Mesenchymal stem cell (in vitro differentiated cells and primary cell): Measurements from ENCODE around the gene ATG10.

Experiments used
- DNase-seq: peaks from one replicate; pipeline ENCODE4 v3.0.0-alpha.2; 2013
- H2AFZ ChIP-seq: one replicate; pipeline ENCODE4 v1.6.1; 2013; ENCODE audit warnings: low read depth, mild to moderate bottlenecking, control low read depth, inconsistent platforms, low read length, moderate library complexity
- H2AK5ac ChIP-seq: 2 replicates; pipeline ENCODE4 v1.6.1; 2013; ENCODE audit warnings: low read length, moderate library complexity, mild to moderate bottlenecking, inconsistent platforms; ENCODE audit not compliant: severe bottlenecking
- H2BK120ac ChIP-seq: one replicate; pipeline ENCODE4 v1.6.1; 2013; ENCODE audit warnings: low read depth, mild to moderate bottlenecking, inconsistent platforms, low read length, moderate library complexity
- H2BK12ac ChIP-seq, 2 experiments: one replicate each; pipeline ENCODE4 v1.6.1; 2013; ENCODE audit warnings: inconsistent platforms in 2 of 2, low read length in 2 of 2, mild to moderate bottlenecking in 2 of 2, moderate library complexity in 2 of 2, control low read depth in 1 of 2
- H2BK15ac ChIP-seq: one replicate; pipeline ENCODE4 v1.6.1; 2013; ENCODE audit warnings: mild to moderate bottlenecking, low read depth, inconsistent platforms; ENCODE audit not compliant: poor library complexity, severe bottlenecking
- H2BK5ac ChIP-seq: 2 replicates; pipeline ENCODE4 v1.6.1; 2013; ENCODE audit warnings: low read depth, mild to moderate bottlenecking, low read length, control low read depth, inconsistent platforms; ENCODE audit not compliant: poor library complexity, severe bottlenecking
- H3K14ac ChIP-seq, 2 experiments: one replicate each; pipeline ENCODE4 v1.6.1; 2013; ENCODE audit warnings: inconsistent platforms in 2 of 2, low read length in 2 of 2, control low read depth in 1 of 2, mild to moderate bottlenecking in 1 of 2, moderate library complexity in 1 of 2
- H3K18ac ChIP-seq, 2 experiments: one replicate each; pipeline ENCODE4 v1.6.1; 2013; ENCODE audit warnings: inconsistent platforms in 2 of 2, low read length in 2 of 2, control low read depth in 1 of 2, low read depth in 1 of 2, mild to moderate bottlenecking in 1 of 2
- H3K23ac ChIP-seq, 2 experiments: one replicate each; pipeline ENCODE4 v1.6.1; 2013; ENCODE audit warnings: inconsistent platforms in 2 of 2, low read length in 2 of 2, mild to moderate bottlenecking in 2 of 2, moderate library complexity in 2 of 2, control low read depth in 1 of 2
- H3K27ac ChIP-seq: 2 replicates; pipeline ENCODE4 v1.5.1; 2013; ENCODE audit warnings: mild to moderate bottlenecking, moderate library complexity, low read length, control low read depth, inconsistent platforms; ENCODE audit not compliant: poor library complexity, severe bottlenecking
- H3K27me3 ChIP-seq, 2 experiments: 2 replicates each; pipeline versions ENCODE4 v1.6.1 to v1.7.0; 2013; ENCODE audit warnings: low read length in 2 of 2, mild to moderate bottlenecking in 2 of 2, moderate library complexity in 2 of 2, control low read depth in 1 of 2, inconsistent platforms in 1 of 2; ENCODE audit not compliant: control insufficient read depth in 1 of 2, insufficient read depth in 1 of 2
- H3K36me3 ChIP-seq, 2 experiments: 2 replicates each; pipeline versions ENCODE4 v1.6.1 to v1.7.0; 2013; ENCODE audit warnings: low read length in 2 of 2, control low read depth in 1 of 2, inconsistent platforms in 1 of 2, low read depth in 1 of 2, mild to moderate bottlenecking in 1 of 2; ENCODE audit not compliant: insufficient read depth in 2 of 2, control insufficient read depth in 1 of 2
- H3K4ac ChIP-seq, 2 experiments: one replicate each; pipeline ENCODE4 v1.6.1; 2013; ENCODE audit warnings: inconsistent platforms in 2 of 2, low read length in 2 of 2, mild to moderate bottlenecking in 2 of 2, moderate library complexity in 2 of 2, control low read depth in 1 of 2, low read depth in 1 of 2
- H3K4me1 ChIP-seq: 2 replicates; pipeline ENCODE4 v1.6.1; 2013; ENCODE audit warnings: low read depth, low read length, control low read depth; ENCODE audit not compliant: control insufficient read depth, insufficient read depth
- H3K4me2 ChIP-seq: 2 replicates; pipeline ENCODE4 v1.6.1; 2013; ENCODE audit warnings: low read length, mild to moderate bottlenecking, inconsistent platforms; ENCODE audit not compliant: poor library complexity, severe bottlenecking
- H3K4me3 ChIP-seq, 2 experiments: 2 replicates each; pipeline versions ENCODE4 v1.5.1 to v1.7.0; 2013; ENCODE audit warnings: low read length in 2 of 2, mild to moderate bottlenecking in 2 of 2, control low read depth in 1 of 2, low read depth in 1 of 2; ENCODE audit not compliant: insufficient read depth in 1 of 2
- H3K79me1 ChIP-seq: replicated peaks from 2 replicates; pipeline ENCODE4 v1.6.1; 2013; ENCODE audit warnings: mild to moderate bottlenecking, control low read depth, low read length, inconsistent platforms; ENCODE audit not compliant: poor library complexity, severe bottlenecking
- H3K9ac ChIP-seq: 2 replicates; pipeline ENCODE4 v1.7.0; 2013; ENCODE audit warnings: mild to moderate bottlenecking, low read length, moderate library complexity
- H3K9me3 ChIP-seq: 2 replicates; pipeline ENCODE4 v1.7.0; 2013; ENCODE audit warnings: mild to moderate bottlenecking, low read length; ENCODE audit not compliant: control insufficient read depth
- H4K8ac ChIP-seq: one replicate; pipeline ENCODE4 v1.6.1; 2013; ENCODE audit warnings: inconsistent platforms, mild to moderate bottlenecking, low read length, moderate library complexity
- H4K91ac ChIP-seq: one replicate; pipeline ENCODE4 v1.6.1; 2013; ENCODE audit warnings: mild to moderate bottlenecking, low read length, inconsistent platforms
- WGBS: methylation state at CpG from one replicate; pipeline ENCODE4 v1.1.7; 2013; ENCODE audit warnings: mixed read lengths; 5-methylcytosine and 5-hydroxymethylcytosine counted together

ATG10 gene

DNA sequence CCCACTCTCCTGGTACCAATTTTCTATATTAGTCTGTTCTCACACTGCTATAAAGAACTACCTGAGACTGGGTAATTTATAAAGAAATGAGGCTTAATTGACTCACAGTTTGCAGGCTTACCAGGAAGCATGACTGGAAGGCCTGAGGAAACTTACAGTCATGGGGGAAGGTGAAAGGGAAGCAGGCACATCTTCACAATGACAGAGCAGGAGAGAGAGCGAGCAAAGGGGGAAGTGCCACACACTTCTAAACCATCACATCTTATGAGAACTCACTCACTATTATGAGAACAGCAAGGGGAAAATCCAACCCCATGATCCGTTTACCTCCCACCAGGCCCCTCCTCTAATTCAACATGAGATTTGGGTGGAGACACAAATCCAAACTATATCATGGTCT is 72.2 kb downstream of the ATG10 start:
- peaks cover 4% of the 10 kb centered on the region for H3K9me3 ChIP-seq
- no peak overlapping the region for H2AFZ ChIP-seq
- 95% methylated on average over 2 of the region's 2 CpGs for WGBS
- H3K4ac ChIP-seq, result no peak overlapping the region
- H3K79me1 ChIP-seq, result peaks cover 3% of the 10 kb centered on the region
- H2BK15ac ChIP-seq, result no peak overlapping the region
- no peaks in the 10 kb centered on the region for H3K27me3 ChIP-seq
- H3K27ac ChIP-seq, result no peak overlapping the region
- H3K9ac ChIP-seq, result no peak overlapping the region
- H2AK5ac ChIP-seq, result no peak overlapping the region
- H3K4me1 ChIP-seq, result no peaks in the 10 kb centered on the region
- H2BK5ac ChIP-seq, result no peak overlapping the region
- H3K23ac ChIP-seq, result no peak overlapping the region
- H2BK12ac ChIP-seq, result no peak overlapping the region
- H3K36me3 ChIP-seq, result peaks cover 0 to 6% of the 10 kb centered on the region in 2 experiments
- no peak overlapping the region for H3K14ac ChIP-seq
- no peak overlapping the region for H4K8ac ChIP-seq
- DNase-seq, result no peak
- H3K18ac ChIP-seq, result no peak overlapping the region
- no peak overlapping the region for H3K4me3 ChIP-seq
- H2BK120ac ChIP-seq, result no peak overlapping the region
- no peak overlapping the region for H3K4me2 ChIP-seq
- no peak overlapping the region for H4K91ac ChIP-seq

DNA sequence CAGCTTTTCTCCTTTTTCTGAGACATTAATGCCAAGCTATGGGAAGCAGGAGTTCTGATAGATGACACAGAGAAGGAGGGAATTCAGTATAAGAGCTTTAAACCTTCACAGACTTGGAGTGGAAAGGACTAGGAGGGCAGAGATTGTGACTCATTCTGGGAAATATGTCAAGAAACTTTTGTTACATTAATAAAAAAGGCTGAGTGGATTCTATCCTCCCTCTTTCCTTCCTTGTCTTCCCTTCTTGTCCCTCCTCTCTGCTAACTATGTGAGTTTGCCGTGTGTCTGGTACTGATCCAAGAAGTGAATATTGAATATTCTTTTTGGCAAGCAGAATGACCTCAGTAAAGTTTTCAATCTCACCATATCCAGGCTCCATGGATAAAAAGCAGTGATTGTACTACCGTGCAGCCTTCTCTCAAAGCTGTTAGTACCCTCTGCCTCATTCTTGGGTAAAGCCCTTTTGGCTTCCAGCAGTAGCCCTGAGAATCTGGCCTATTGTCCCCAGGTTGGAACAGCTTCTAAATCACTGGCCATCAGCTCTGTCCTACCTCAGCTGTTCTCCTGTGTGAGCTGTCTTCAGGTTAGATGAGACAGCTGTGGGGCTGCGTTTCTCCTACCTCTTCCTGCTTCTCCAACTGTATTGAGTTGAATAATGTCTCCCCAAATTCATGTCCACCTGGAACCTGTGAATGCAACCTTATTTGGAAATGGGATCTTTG is 73.9 kb downstream of the ATG10 start:
- H3K36me3 ChIP-seq, result peaks cover 0 to 6% of the 10 kb centered on the region in 2 experiments
- H2BK5ac ChIP-seq, result no peak overlapping the region
- H2AK5ac ChIP-seq, result no peak overlapping the region
- H3K4me2 ChIP-seq, result no peak overlapping the region
- H2BK120ac ChIP-seq, result no peak overlapping the region
- DNase-seq, result peak; percentile 8
- no peak overlapping the region for H2AFZ ChIP-seq
- no peak overlapping the region for H3K27ac ChIP-seq
- peak overlapping the region; percentile 7 for H4K8ac ChIP-seq
- no peaks in the 10 kb centered on the region for H3K4me1 ChIP-seq
- no peak overlapping the region for H2BK15ac ChIP-seq
- no peak overlapping the region for H3K18ac ChIP-seq
- H3K14ac ChIP-seq, result no peak overlapping the region
- H3K27me3 ChIP-seq, result no peaks in the 10 kb centered on the region
- H3K9me3 ChIP-seq, result peaks cover 4% of the 10 kb centered on the region
- H3K79me1 ChIP-seq, result peaks cover 3% of the 10 kb centered on the region
- H3K4me3 ChIP-seq, result peak overlapping the region in 1 of 2 experiments; percentile 58
- H2BK12ac ChIP-seq, result no peak overlapping the region
- no peak overlapping the region for H4K91ac ChIP-seq
- H3K23ac ChIP-seq, result no peak overlapping the region
- no peak overlapping the region for H3K4ac ChIP-seq
- peak overlapping the region; percentile 53 for H3K9ac ChIP-seq
- WGBS, result 93% methylated on average over 2 of the region's 3 CpGs

DNA sequence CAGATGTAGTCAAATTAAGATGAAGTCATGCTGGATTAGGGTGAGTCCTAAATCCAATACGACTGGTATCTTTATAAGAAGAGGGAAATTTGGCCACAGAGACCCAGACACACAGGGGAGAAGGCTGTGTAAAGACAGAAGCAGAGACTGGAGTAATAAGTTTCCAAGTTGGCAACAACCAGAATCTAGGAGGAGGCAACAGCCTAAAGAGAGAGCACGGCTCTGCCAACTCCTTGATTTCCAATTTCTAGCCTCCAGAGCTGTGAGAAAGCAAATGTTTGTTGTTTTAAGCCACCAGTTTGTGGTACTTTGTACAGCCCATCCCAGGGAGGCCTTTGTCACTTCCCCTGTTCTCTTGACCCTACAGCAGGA is 74.4 kb downstream of the ATG10 start:
- Histone ChIP-seq H3K9ac (peak overlapping the region; percentile 53), H3K18ac (no peak overlapping the region), H2AFZ (no peak overlapping the region), H3K4me3 (peak overlapping the region in 1 of 2 experiments; percentile 58), H2BK120ac (no peak overlapping the region), H2BK15ac (no peak overlapping the region), H3K27me3 (no peaks in the 10 kb centered on the region), H3K79me1 (peaks cover 3% of the 10 kb centered on the region), H2AK5ac (no peak overlapping the region), H4K8ac (no peak overlapping the region), H3K27ac (peak overlapping the region; percentile 20), H2BK5ac (no peak overlapping the region), H4K91ac (no peak overlapping the region), H3K23ac (no peak overlapping the region), H3K36me3 (peaks cover 0 to 6% of the 10 kb centered on the region in 2 experiments), H2BK12ac (no peak overlapping the region), H3K14ac (no peak overlapping the region), H3K4me1 (no peaks in the 10 kb centered on the region), H3K9me3 (peaks cover 4% of the 10 kb centered on the region), H3K4ac (no peak overlapping the region), H3K4me2 (no peak overlapping the region)
- WGBS, result 76% methylated on average over 2 of the region's 2 CpGs
- no peak for DNase-seq

DNA sequence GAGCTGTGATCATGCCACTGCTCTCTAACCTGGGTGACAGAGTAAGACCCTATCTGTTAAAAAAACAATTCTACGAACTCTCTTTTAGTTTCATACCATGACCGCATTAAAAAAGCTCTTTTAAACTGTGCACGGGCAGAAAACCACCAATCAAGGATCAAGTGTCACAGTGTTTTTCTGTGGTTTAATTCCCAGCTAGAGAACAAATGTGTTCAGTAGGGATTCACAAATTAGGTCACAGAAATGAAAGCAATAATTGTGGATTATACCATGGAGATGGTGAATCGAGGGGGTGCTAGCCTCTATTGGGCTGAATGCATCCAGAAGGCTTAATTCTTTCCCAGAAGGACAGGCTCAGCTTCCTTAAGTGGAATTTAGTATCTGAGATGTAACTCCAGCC is 79.1 kb downstream of the ATG10 start:
- no peak overlapping the region for H2BK120ac ChIP-seq
- H3K9me3 ChIP-seq, result no peaks in the 10 kb centered on the region
- no peak for DNase-seq
- H2BK5ac ChIP-seq, result no peak overlapping the region
- H3K4me2 ChIP-seq, result no peak overlapping the region
- H3K4me3 ChIP-seq, result no peak overlapping the region
- no peaks in the 10 kb centered on the region for H3K27me3 ChIP-seq
- no peak overlapping the region for H3K9ac ChIP-seq
- H3K36me3 ChIP-seq, result no peaks in the 10 kb centered on the region
- 97% methylated on average over 4 of the region's 4 CpGs for WGBS
- no peak overlapping the region for H4K8ac ChIP-seq
- H3K18ac ChIP-seq, result no peak overlapping the region
- no peak overlapping the region for H3K23ac ChIP-seq
- H3K27ac ChIP-seq, result no peak overlapping the region
- no peak overlapping the region for H3K14ac ChIP-seq
- H3K4ac ChIP-seq, result no peak overlapping the region
- no peak overlapping the region for H2AFZ ChIP-seq
- H2BK12ac ChIP-seq, result no peak overlapping the region
- no peaks in the 10 kb centered on the region for H3K4me1 ChIP-seq
- H2AK5ac ChIP-seq, result no peak overlapping the region
- H4K91ac ChIP-seq, result no peak overlapping the region
- H3K79me1 ChIP-seq, result peaks cover 7% of the 10 kb centered on the region
- no peak overlapping the region for H2BK15ac ChIP-seq
